Heart right ventricle (tissue), 16 donors: Measurements from ENCODE around the gene APLF. TPM values are rescaled to one million over a fixed set of nuclear protein-coding genes. Genes with fewer than 3 reads are reported as not detected.

Experiments
- ATAC-seq, 8 donors: fragments of 200-7000 bp; cut with Tn5 transposase; one replicate each; pipeline ENCODE4 v1.9.1; 2020; ENCODE audit warnings: mild to moderate bottlenecking in 8 of 8, moderate library complexity in 8 of 8, moderate number of reproducible peaks in 1 of 8
- DNase-seq, 2 donors: peaks; one replicate each; pipeline ENCODE4 v3.0.0-alpha.2; 2020
- H3K27ac ChIP-seq, 10 donors: fragments of 200-600 bp; sonication (generic) in 2 of 10; one replicate each; pipeline versions ENCODE4 v1.5.0 to v1.8.0; 2020 to 2022; ENCODE audit warnings: mild to moderate bottlenecking in 3 of 10
- H3K27me3 ChIP-seq, 7 donors: fragments of 200-600 bp; one replicate each; pipeline ENCODE4 v1.8.0; 2021 to 2022; ENCODE audit warnings: mild to moderate bottlenecking in 2 of 7
- H3K36me3 ChIP-seq, 9 donors: fragments of 200-600 bp; sonication (generic) in 1 of 9; one replicate each; pipeline versions ENCODE4 v1.5.0 to v1.8.0; 2020 to 2022; ENCODE audit warnings: mild to moderate bottlenecking in 2 of 9
- H3K4me1 ChIP-seq, 9 donors: fragments of 200-600 bp; sonication (generic) in 1 of 9; one replicate each; pipeline versions ENCODE4 v1.5.0 to v1.8.0; 2020 to 2022; ENCODE audit warnings: mild to moderate bottlenecking in 4 of 9
- H3K4me3 ChIP-seq, 10 donors: fragments of 200-600 bp; sonication (generic) in 2 of 10; one replicate each; pipeline versions ENCODE4 v1.5.0 to v1.8.0; 2020 to 2022; ENCODE audit warnings: mild to moderate bottlenecking in 7 of 10, moderate library complexity in 2 of 10
- H3K9me3 ChIP-seq, 11 donors: fragments of 200-600 bp in 10 of 11; sonication (generic) in 2 of 11; one replicate each; pipeline versions ENCODE4 v1.5.0 to v1.8.0; 2013 to 2022; ENCODE audit warnings: mild to moderate bottlenecking in 2 of 11, control low read depth in 1 of 11, moderate library complexity in 1 of 11
- CTCF ChIP-seq, 9 donors: fragments of 200-600 bp; sonication (generic) in 2 of 9; IDR thresholded peaks; one replicate each; pipeline versions ENCODE4 v1.5.0 to v1.8.0; 2021 to 2022; ENCODE audit warnings: antibody characterized with exemption in 9 of 9, mild to moderate bottlenecking in 5 of 9, moderate library complexity in 1 of 9
- WGBS, 2 donors: extraction: QIAGEN DNeasy Blood & Tissue Kit; methylation state at CpG; one replicate each; pipeline ENCODE4 v1.1.7; 2013; ENCODE audit warnings: inconsistent platforms in 1 of 2; 5-methylcytosine and 5-hydroxymethylcytosine counted together
- intact Hi-C, 10 donors: fragments of 100-400 bp; cut with DNase I; formaldehyde crosslinking; loops; one replicate each; pipeline versions ENCODE4 v1.11.1 to v1.14.2; 2022
- polyA plus RNA-seq, 2 donors: library from polyadenylated mRNA; stranded (reverse); fragments of 200-250 nt; gene quantifications; one replicate each; pipeline ENCODE4 v1.2.3, GENCODE V29; 2013
- total RNA-seq, 10 donors: library from RNA; stranded (reverse); fragmentation: NEBNext Ultra II Directional in 3 of 10; extraction: Animal tissue kit (Norgen Biotek cat#: 25700) in 3 of 10; gene quantifications; one replicate each; pipeline versions ENCODE4 v1.2.1 to v1.2.4, GENCODE V29; 2021 to 2023
- donor health status: Arrhythmogenic right ventricular cardiomyopathy.
- donor health status: ischemic (EF 13 %, LVEDD 7.1; RV severe dilation, severe dysfunction).
- donor health status: healthy with polysubstance abuse.
- donor health status: DM: no; HTN: yes; CAD: no.
- donor health status: DM: no; HTN: no; CAD: no.
- donor health status: ischemic (EF 25% LVEDD 6.9; RV normal size, moderate dysfunction).
- donor health status: ischemic (EF 25% LVEDD 5.7; RV mildly dilated, moderate dysfunction).
- donor health status: healthy.
- donor health status: DM: yes; HTN: yes; CAD: no.
- donor health status: Ischemic cardiomyopathy.
- donor health status: ischemic (EF 35%, LVEDD 5.7; RV mildly dilated, moderate dysfunction).
- donor health status: nonischemic (EF 11% LVEDD 7.7; RV severe dilation, severe dysfunction).
- donor health status: DM: yes; HTN: yes; CAD: no.
- donor health status: PGD.
- donor health status: ischemic (EF 29% LVEDD 5.4; RV normal size, mild dysfunction).
- donor health status: nonischemic (EF 23%, LVEDD 6.1; RV moderate dilation, normal function).

The APLF gene
- total and polyA plus RNA-seq, 12 donors: 0.38 to 6.5 (median 4.9) TPM

GRCh38 chr2:68431316-68431972 is 35.9 kb upstream of the APLF start:
- ATAC-seq (peak in 2 of 8 donors; percentile 18 to 35), DNase-seq (no peak)
- H3K4me3 ChIP-seq: no peak overlapping the region
- no peak for TF ChIP-seq CTCF (IDR thresholded peaks at IDR 0.05)
- no peaks in the 10 kb centered on the region for H3K36me3 ChIP-seq
- H3K4me1 ChIP-seq: peaks cover 5 to 38% (median 18%) of the 10 kb centered on the region in 9 donors
- H3K9me3 ChIP-seq: no peaks in the 10 kb centered on the region
- no peaks in the 10 kb centered on the region for H3K27me3 ChIP-seq
- WGBS, 2 donors: 80 to 84% methylated on average over 8 of the region's 8 CpGs
- intact Hi-C loops: loop anchor here in 3 of 10 donors (10.0 kb wide), 2 partner anchors 67 to 307 kb away; partner anchors contain the start of gene PLEK (in 2 of the 3)
- H3K27ac ChIP-seq: no peak overlapping the region

- 84% methylated on average over 14 of the region's 14 CpGs for WGBS, 2 donors
- Histone ChIP-seq H3K4me3 (no peak overlapping the region), H3K27ac (no peak overlapping the region), H3K27me3 (no peaks in the 10 kb centered on the region), H3K36me3 (no peaks in the 10 kb centered on the region), H3K4me1 (peaks cover 5 to 34% (median 21%) of the 10 kb centered on the region in 9 donors), H3K9me3 (no peaks in the 10 kb centered on the region)
- intact Hi-C loops: loop anchor here in 3 of 10 donors (10.0 kb wide), 2 partner anchors 68 to 308 kb away; partner anchors contain the start of gene PLEK (in 2 of the 3)
- no peak for TF ChIP-seq CTCF (IDR thresholded peaks at IDR 0.05)
- ATAC-seq (peak in 2 of 8 donors; percentile 25 to 53), DNase-seq (no peak)
Measured at GRCh38 chr2:68432696-68433658, 34.4 kb upstream of the APLF start.

- H3K36me3 ChIP-seq: no peaks in the 10 kb centered on the region
- DNase-seq (no peak), ATAC-seq (peak in 1 of 8 donors; percentile 41)
- H3K9me3 ChIP-seq: no peaks in the 10 kb centered on the region
- intact Hi-C loops: loop anchor here in 3 of 10 donors (10.0 kb wide), 2 partner anchors 70 to 310 kb away; partner anchors contain the start of gene PLEK (in 2 of the 3)
- H3K27me3 ChIP-seq: no peaks in the 10 kb centered on the region
- peaks cover 0 to 33% (median 20%) of the 10 kb centered on the region in 9 donors for H3K4me1 ChIP-seq
- peak overlapping the region in 1 of 10 donors; percentile 70 for H3K27ac ChIP-seq
- TF ChIP-seq CTCF (IDR thresholded peaks at IDR 0.05): no peak
- no peak overlapping the region for H3K4me3 ChIP-seq
Measured at GRCh38 chr2:68434981-68435380, 32.4 kb upstream of the APLF start.

- Histone ChIP-seq H3K4me1 (peaks cover 4 to 35% (median 20%) of the 10 kb centered on the region in 9 donors), H3K9me3 (no peaks in the 10 kb centered on the region), H3K27me3 (no peaks in the 10 kb centered on the region), H3K4me3 (no peak overlapping the region), H3K36me3 (no peaks in the 10 kb centered on the region), H3K27ac (peak overlapping the region in 7 of 10 donors; percentile 6 to 71 (median 47))
- peak in 1 of 8 donors; percentile 47 for ATAC-seq
- TF ChIP-seq CTCF (IDR thresholded peaks at IDR 0.05): no peak
- DNase-seq: no peak
- intact Hi-C loops: loop anchor here in 3 of 10 donors (10.0 kb wide), 2 partner anchors 71 to 311 kb away; partner anchors contain the start of gene PLEK (in 2 of the 3)
Measured at GRCh38 chr2:68435615-68436014, 31.8 kb upstream of the APLF start.
